ENCODE data around the gene FES. TPM values are rescaled to one million over a fixed set of nuclear protein-coding genes. Genes with fewer than 3 reads are reported as not detected.
A peak's percentile ranks its signal among the peaks of the same experiment; 100 is the strongest.

Gene FES
- total and polyA plus RNA-seq, 2 of the 13 experiments (the other 11 are each of a cell fraction or from before 2014, with no cell fraction given): 4.0 to 9.5 TPM

- TF ChIP-seq, protein P1, sequence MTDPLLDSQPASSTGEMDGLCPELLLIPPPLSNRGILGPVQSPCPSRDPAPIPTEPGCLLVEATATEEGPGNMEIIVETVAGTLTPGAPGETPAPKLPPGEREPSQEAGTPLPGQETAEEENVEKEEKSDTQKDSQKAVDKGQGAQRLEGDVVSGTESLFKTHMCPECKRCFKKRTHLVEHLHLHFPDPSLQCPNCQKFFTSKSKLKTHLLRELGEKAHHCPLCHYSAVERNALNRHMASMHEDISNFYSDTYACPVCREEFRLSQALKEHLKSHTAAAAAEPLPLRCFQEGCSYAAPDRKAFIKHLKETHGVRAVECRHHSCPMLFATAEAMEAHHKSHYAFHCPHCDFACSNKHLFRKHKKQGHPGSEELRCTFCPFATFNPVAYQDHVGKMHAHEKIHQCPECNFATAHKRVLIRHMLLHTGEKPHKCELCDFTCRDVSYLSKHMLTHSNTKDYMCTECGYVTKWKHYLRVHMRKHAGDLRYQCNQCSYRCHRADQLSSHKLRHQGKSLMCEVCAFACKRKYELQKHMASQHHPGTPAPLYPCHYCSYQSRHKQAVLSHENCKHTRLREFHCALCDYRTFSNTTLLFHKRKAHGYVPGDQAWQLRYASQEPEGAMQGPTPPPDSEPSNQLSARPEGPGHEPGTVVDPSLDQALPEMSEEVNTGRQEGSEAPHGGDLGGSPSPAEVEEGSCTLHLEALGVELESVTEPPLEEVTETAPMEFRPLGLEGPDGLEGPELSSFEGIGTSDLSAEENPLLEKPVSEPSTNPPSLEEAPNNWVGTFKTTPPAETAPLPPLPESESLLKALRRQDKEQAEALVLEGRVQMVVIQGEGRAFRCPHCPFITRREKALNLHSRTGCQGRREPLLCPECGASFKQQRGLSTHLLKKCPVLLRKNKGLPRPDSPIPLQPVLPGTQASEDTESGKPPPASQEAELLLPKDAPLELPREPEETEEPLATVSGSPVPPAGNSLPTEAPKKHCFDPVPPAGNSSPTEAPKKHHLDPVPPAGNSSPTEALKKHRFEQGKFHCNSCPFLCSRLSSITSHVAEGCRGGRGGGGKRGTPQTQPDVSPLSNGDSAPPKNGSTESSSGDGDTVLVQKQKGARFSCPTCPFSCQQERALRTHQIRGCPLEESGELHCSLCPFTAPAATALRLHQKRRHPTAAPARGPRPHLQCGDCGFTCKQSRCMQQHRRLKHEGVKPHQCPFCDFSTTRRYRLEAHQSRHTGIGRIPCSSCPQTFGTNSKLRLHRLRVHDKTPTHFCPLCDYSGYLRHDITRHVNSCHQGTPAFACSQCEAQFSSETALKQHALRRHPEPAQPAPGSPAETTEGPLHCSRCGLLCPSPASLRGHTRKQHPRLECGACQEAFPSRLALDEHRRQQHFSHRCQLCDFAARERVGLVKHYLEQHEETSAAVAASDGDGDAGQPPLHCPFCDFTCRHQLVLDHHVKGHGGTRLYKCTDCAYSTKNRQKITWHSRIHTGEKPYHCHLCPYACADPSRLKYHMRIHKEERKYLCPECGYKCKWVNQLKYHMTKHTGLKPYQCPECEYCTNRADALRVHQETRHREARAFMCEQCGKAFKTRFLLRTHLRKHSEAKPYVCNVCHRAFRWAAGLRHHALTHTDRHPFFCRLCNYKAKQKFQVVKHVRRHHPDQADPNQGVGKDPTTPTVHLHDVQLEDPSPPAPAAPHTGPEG (CRISPR knock-in tag; IDR thresholded peaks at IDR 0.05): no peak
- TF ChIP-seq, protein P2, sequence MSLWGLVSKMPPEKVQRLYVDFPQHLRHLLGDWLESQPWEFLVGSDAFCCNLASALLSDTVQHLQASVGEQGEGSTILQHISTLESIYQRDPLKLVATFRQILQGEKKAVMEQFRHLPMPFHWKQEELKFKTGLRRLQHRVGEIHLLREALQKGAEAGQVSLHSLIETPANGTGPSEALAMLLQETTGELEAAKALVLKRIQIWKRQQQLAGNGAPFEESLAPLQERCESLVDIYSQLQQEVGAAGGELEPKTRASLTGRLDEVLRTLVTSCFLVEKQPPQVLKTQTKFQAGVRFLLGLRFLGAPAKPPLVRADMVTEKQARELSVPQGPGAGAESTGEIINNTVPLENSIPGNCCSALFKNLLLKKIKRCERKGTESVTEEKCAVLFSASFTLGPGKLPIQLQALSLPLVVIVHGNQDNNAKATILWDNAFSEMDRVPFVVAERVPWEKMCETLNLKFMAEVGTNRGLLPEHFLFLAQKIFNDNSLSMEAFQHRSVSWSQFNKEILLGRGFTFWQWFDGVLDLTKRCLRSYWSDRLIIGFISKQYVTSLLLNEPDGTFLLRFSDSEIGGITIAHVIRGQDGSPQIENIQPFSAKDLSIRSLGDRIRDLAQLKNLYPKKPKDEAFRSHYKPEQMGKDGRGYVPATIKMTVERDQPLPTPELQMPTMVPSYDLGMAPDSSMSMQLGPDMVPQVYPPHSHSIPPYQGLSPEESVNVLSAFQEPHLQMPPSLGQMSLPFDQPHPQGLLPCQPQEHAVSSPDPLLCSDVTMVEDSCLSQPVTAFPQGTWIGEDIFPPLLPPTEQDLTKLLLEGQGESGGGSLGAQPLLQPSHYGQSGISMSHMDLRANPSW (CRISPR knock-in tag; IDR thresholded peaks at IDR 0.05; ENCODE audit: borderline replicate concordance): no peak
- TF ChIP-seq, protein P3, sequence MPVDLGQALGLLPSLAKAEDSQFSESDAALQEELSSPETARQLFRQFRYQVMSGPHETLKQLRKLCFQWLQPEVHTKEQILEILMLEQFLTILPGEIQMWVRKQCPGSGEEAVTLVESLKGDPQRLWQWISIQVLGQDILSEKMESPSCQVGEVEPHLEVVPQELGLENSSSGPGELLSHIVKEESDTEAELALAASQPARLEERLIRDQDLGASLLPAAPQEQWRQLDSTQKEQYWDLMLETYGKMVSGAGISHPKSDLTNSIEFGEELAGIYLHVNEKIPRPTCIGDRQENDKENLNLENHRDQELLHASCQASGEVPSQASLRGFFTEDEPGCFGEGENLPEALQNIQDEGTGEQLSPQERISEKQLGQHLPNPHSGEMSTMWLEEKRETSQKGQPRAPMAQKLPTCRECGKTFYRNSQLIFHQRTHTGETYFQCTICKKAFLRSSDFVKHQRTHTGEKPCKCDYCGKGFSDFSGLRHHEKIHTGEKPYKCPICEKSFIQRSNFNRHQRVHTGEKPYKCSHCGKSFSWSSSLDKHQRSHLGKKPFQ (CRISPR knock-in tag; IDR thresholded peaks at IDR 0.05; ENCODE audit: insufficient replicate concordance): no peak
- TF ChIP-seq MTA3 (CRISPR knock-in tag; IDR thresholded peaks at IDR 0.05): no peak
- no peak for TF ChIP-seq BRD4 (CRISPR knock-in tag; IDR thresholded peaks at IDR 0.05)
- TF ChIP-seq ZNF563 (CRISPR knock-in tag; IDR thresholded peaks at IDR 0.05): 0 out of 2 replicates have a peak, but pooled peaks have one; percentile 49
- TF ChIP-seq ZNF619 (CRISPR knock-in tag; IDR thresholded peaks at IDR 0.05): no peak
- peak; percentile 77 for TF ChIP-seq MYC (CRISPR knock-in tag; IDR thresholded peaks at IDR 0.05; ENCODE audit: borderline replicate concordance)
- TF ChIP-seq CREBL2 (CRISPR knock-in tag; IDR thresholded peaks at IDR 0.05; ENCODE audit: borderline replicate concordance): no peak
- no peak for TF ChIP-seq DR1 (CRISPR knock-in tag; IDR thresholded peaks at IDR 0.05)
- 0 out of 2 replicates have a peak, but pooled peaks have one; percentile 33 for TF ChIP-seq SP4 (CRISPR knock-in tag; IDR thresholded peaks at IDR 0.05)
- no peak for TF ChIP-seq GATAD2A (CRISPR knock-in tag; IDR thresholded peaks at IDR 0.05)
- 0 out of 2 replicates have a peak, but pooled peaks have one; percentile 28 for TF ChIP-seq CCDC6 (CRISPR knock-in tag; IDR thresholded peaks at IDR 0.05)
- no peak for TF ChIP-seq ZNF496 (CRISPR knock-in tag; IDR thresholded peaks at IDR 0.05; ENCODE audit: insufficient replicate concordance)
- TF ChIP-seq KLF11 (CRISPR knock-in tag; IDR thresholded peaks at IDR 0.05): no peak
- peak; percentile 19; the same call in 1 of the 2 replicates for TF ChIP-seq CENPT (CRISPR knock-in tag; IDR thresholded peaks at IDR 0.05; ENCODE audit: low read depth)
These were observed 9.1 kb downstream of the FES start (continued) for GRCh38 chr15:90893175-90894090.

Measured in HepG2 (cell line).